GM21447 (cell line): ENCODE data around the gene POLR3B.
"Not testable (repeated sequence)": the region's sequence is repeated elsewhere in the genome, so short reads cannot be mapped to it uniquely, and the experiment has no call there.

Source experiments
- ATAC-seq: cut with Tn5 transposase; IDR thresholded peaks from one replicate; pipeline ENCODE4 v1.9.1; 2021; ENCODE audit not compliant: unreplicated experiment

Gene POLR3B

GRCh38 chr12:106459124-106459523, 101.6 kb downstream of the POLR3B start:
- ATAC-seq, result no peak

GRCh38 chr12:106459534-106459933, 102.0 kb downstream of the POLR3B start:
- ATAC-seq, result no peak

- ATAC-seq, result no peak
Measured at GRCh38 chr12:106461730-106462129, 104.2 kb downstream of the POLR3B start.

GRCh38 chr12:106465605-106466004, 108.1 kb downstream of the POLR3B start:
- not testable (repeated sequence) for ATAC-seq

- not testable (repeated sequence) for ATAC-seq
Measured at GRCh38 chr12:106475662-106476061, 118.1 kb downstream of the POLR3B start.

- not testable (repeated sequence) for ATAC-seq
Measured at GRCh38 chr12:106477627-106478026, 120.1 kb downstream of the POLR3B start.

GRCh38 chr12:106480251-106480650, 122.7 kb downstream of the POLR3B start:
- no peak for ATAC-seq

GRCh38 chr12:106481246-106481645, 123.7 kb downstream of the POLR3B start:
- no peak for ATAC-seq

- ATAC-seq, result no peak
Measured at GRCh38 chr12:106487664-106488063, 130.1 kb downstream of the POLR3B start.

- ATAC-seq, result no peak
Measured at GRCh38 chr12:106488884-106489283, 131.3 kb downstream of the POLR3B start.

GRCh38 chr12:106490264-106490663, 132.7 kb downstream of the POLR3B start:
- no peak for ATAC-seq

GRCh38 chr12:106492857-106493256, 135.3 kb downstream of the POLR3B start:
- ATAC-seq, result no peak

- ATAC-seq, result no peak
Measured at GRCh38 chr12:106493531-106493930, 136.0 kb downstream of the POLR3B start.

GRCh38 chr12:106495354-106495965, 137.9 kb downstream of the POLR3B start:
- ATAC-seq, result no peak

- ATAC-seq, result no peak
Measured at GRCh38 chr12:106498056-106498455, 140.5 kb downstream of the POLR3B start.

GRCh38 chr12:106499628-106500027, 142.1 kb downstream of the POLR3B start:
- ATAC-seq, result no peak

- ATAC-seq, result no peak
Measured at GRCh38 chr12:106506691-106507090, 149.1 kb downstream of the POLR3B start.

GRCh38 chr12:106508966-106509365, 151.4 kb downstream of the POLR3B start:
- ATAC-seq, result no peak

- ATAC-seq, result no peak
Measured at GRCh38 chr12:106511365-106511764, 153.8 kb downstream of the POLR3B start.

- ATAC-seq, result no peak
Measured at GRCh38 chr12:106517314-106517713, 159.8 kb downstream of the POLR3B start.

- ATAC-seq, result no peak
Measured at GRCh38 chr12:106519607-106520021, 162.1 kb downstream of the POLR3B start.

- no peak for ATAC-seq
Measured at GRCh38 chr12:106521901-106522300, 164.4 kb downstream of the POLR3B start.

GRCh38 chr12:106522708-106523107, 165.2 kb downstream of the POLR3B start:
- no peak for ATAC-seq
